Gastrocnemius medialis (tissue), 4 donors: ENCODE results near the gene PDCD1.

ENCODE experiments used
- POLR2A ChIP-seq, 2 donors: fragments of 450-650 bp; IDR thresholded peaks; one replicate each; pipeline ENCODE4 v1.6.1; 2017; ENCODE audit warnings: antibody characterized with exemption in 2 of 2, mild to moderate bottlenecking in 2 of 2, moderate library complexity in 2 of 2
- TF ChIP-seq, protein P1 (sequence below), 5 experiments: fragments of 450-650 bp in 3 of 5; fragments of 200-600 bp in 2 of 5; sonication (generic) in 2 of 5; IDR thresholded peaks in 4 of 5; conservative IDR thresholded peaks in 1 of 5; 1 replicate in 4 of 5; 2 replicates in 1 of 5; pipeline ENCODE4 v1.5.1; 2016 to 2019; ENCODE audit warnings: antibody characterized with exemption in 5 of 5, mild to moderate bottlenecking in 3 of 5, moderate library complexity in 3 of 5

DNA sequence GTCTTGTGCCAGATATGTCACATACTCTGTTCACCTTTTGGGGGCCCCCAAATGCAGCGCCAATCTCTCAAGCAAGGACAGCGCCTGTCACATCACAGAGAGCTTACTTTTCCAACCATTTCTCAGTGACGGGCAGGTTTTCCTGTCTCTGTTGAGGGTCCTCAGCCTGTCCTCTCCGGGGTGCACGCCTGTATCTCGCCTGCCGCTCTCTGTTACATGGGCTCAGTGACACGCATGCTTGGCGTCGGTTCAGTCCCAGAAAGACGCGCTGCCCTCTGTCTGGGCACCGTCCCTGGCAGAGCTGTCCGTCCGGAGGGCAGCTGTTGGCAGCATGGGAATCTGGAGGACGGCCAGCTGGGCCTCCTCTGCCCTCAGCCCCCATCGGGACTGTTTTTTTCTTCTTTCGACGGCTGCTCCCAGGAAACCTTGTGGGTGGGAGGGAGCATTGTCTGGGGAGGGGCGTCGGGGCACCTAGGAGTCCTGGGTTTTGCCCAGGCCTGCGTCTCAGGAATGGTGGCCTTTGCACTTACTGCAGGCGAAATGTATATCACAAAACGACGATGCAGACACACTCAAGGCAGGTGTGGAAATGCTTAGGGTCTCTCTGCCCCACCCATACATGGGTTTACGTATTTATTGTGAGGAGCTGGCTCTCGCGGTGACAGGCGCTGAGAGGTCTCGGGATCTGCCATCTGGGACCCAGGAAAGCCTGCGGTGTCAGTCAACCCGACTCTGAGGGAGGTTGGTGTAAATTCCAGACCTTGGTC is 41.7 kb upstream of the PDCD1 start:
- TF ChIP-seq, protein P1, sequence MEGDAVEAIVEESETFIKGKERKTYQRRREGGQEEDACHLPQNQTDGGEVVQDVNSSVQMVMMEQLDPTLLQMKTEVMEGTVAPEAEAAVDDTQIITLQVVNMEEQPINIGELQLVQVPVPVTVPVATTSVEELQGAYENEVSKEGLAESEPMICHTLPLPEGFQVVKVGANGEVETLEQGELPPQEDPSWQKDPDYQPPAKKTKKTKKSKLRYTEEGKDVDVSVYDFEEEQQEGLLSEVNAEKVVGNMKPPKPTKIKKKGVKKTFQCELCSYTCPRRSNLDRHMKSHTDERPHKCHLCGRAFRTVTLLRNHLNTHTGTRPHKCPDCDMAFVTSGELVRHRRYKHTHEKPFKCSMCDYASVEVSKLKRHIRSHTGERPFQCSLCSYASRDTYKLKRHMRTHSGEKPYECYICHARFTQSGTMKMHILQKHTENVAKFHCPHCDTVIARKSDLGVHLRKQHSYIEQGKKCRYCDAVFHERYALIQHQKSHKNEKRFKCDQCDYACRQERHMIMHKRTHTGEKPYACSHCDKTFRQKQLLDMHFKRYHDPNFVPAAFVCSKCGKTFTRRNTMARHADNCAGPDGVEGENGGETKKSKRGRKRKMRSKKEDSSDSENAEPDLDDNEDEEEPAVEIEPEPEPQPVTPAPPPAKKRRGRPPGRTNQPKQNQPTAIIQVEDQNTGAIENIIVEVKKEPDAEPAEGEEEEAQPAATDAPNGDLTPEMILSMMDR (IDR thresholded peaks at IDR 0.05 in 4 of 5, conservative IDR thresholded peaks at IDR 0.05 in 1 of 5): no peak
- no peak for TF ChIP-seq POLR2A (IDR thresholded peaks at IDR 0.05)
